Fibroblast of peridontal ligament (primary cell): ENCODE data around the gene HS3ST1.

Experiments
- DNase-seq: peaks from one replicate; pipeline ENCODE4 v3.0.0-alpha.2; 2010; ENCODE audit errors: extremely low read depth

The HS3ST1 gene

DNA sequence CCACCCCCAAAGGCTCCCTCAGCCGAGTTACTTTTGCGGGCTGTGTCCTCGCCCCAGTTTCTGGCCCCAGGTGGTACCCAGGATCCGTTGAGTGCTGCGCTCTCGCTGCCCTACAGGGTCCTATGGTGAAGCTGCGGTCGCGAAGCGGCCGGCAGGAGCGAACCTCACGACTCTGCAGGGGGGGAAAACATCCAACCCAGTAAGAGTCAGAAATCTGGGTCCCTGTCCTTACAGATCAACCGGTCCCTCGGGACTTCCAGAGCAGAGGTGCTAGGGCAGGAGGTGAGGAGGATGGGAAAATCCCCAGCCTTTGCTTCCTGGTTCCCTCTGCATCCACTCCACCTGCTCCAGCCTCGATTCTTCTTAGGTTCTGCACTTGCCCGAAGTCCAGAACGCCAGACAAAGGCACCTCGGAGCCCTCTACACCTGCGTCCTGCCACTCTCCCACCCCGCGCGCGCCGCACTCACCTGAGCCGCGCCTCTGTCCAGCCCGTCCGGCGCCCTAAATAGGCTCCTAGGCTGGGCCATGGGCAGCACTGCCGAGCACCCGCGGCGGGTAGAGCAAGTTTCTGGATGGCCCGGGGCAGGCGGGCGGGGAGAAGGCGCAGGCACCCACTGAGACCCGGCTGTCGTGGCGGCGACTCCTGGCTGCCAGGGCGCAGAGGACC, at the start of gene HS3ST1:
Gene HS3ST1 (minus strand): TSS at position 664 of the 668 bp plus-strand sequence. CDS start 28,889 bp downstream, outside the sequence.
- DNase-seq, result no peak

DNA sequence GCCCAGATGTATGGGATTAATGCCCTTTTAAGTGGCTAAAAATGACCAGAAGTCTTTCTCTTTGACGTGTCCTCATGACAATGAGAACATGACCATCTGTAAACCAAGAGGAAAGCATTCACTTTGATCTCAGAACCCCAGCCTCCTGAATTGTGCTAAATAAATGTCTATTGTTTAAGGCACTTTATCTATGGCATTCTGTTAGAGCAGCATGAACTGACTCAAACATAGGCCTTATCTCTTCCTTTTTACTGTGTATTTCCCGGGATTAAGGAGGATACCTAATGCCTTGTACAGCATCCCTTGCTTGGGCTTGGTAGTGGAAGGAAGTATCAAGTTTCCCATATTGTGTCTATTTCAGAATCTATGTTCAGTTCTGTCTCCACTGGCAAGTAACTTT, 47.2 kb upstream of the HS3ST1 start:
- DNase-seq, result no peak

DNA sequence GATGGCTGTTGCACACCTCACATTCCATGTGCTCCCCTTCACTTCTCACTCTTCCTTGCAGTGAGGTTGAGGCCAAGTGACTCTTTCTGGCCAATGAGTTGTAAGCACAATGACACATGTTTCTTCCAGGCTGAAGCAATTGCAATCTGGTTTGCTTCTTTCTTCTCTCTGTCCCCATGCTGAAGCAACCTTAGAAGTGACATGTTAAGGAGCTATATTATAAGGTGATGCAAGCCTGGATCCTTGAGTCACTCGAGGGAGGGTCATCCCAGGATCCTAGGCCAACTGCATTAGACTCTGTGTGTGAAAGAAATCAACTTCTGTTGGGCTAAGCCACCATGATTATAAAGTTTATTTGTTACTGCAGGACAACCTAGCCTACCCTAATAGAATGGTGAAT, 45.5 kb upstream of the HS3ST1 start:
- no peak for DNase-seq

DNA sequence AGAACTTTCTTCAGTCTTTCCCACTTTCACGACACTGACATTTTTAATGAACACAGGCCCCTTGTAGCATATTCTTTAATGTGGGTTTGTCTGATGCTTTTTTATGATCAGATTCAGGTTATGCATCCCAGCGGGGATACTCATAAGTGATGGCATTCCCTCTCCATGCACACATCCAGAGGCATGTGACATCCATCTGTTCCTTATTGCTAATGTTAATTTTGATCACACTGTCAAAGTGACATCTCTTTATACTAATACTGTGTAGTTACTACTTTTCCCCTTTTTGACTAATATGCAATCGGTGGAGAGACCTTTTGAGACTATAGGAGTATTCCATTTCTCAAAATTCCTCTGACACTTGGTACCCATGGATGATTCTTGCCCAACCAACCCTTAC, 43.8 kb upstream of the HS3ST1 start:
- DNase-seq, result no peak

DNA sequence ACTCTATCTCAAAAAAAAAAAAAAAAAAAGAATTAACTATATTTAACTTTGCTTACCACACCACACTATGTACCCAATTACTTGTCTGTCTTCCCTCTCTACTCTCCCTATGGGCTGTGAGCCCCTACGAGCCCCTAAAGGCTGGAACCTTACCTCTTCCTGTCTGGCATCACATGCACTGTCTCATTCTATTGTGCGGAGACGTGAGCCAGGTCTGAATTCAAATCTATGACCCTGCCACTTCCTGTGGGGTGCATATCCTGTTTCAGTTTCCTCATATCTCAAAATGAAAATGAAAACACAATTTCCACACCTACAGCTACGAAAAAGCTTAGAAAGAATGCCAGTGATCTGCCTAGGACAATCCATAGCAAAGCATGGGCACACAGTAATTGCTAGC, 42.9 kb upstream of the HS3ST1 start:
- no peak for DNase-seq

DNA sequence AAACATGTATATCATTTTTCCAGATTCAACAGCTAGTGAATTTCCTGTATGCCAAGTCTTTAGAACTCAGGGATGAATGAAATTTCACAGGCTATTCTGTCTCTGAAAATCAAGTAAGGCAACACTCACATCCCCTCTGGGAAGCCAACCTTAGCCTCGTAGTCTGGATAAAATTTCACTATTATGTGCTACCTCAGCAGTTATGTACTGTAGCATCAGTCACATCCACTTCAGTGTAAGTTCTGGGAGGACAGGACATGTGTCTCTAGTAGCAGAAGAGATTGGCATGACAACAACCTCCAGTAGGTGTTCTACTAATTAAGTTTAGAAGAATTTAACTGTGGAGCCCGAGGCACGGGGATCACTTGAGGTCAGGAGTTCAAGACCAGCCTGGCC, 42.4 kb upstream of the HS3ST1 start:
- no peak for DNase-seq

DNA sequence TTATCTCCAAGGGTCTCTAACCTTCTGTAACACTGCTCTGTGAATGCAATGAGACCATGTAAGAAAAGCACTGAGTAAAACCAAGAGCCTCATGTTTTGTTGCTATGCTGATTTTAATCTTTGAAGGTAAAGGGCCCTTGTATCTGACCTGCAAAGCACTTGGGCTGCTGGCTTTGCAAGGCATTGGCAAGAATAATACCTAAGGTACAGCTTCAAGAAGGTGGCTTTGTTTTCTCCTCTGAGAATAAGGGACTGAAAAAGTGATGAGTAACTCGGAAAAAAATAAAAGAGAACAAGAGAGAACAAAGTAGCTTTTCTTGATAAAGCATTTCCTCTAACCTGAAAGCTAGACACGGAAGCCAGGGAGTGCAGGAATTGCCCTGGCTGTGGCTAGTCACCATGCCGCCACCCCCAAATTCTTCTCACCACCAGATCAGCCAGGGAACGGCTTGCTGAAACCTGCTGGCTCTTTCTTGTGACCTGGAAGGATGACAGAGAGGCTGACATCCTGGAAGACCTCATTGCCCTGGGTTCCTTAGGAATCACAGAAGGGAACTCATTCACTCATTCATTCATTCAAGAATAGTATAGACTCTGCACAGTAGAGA, 41.8 kb upstream of the HS3ST1 start:
- no peak for DNase-seq

DNA sequence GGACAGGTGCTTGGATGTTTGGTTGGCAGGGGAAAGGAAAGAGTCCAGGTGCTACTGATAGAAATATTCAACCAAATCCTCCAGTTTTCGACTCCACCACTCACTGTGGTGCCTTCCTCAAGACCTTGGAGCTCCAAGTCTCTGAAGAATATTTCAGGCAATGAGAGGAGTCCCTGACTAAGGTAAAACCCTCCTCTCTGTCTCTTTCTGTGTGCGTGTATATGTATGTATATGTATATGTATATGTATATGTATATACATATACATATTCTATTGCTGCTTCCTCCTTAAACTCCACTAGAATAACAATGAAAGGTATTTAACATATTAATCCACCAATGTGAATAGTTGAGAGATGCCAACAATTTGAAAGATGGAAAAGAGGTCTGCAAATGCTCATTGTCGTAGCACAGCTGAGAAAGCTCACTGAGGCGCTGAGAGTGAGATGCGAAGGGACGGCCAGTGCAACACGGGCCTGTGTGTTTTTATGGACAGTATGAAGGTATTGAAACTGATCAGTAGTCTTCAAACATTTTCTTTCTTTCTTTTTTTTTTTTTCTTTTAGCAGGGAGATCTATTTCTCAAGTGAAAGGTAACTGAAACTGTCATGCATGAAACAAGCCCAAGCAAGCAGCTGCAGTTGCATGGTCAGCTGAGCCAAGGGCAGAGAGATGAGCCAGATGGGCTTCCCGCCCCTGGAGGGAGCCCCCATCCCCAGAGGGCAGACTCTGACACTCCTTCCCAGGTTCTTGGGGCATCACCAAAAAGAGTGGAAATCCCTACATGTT, 41.1 kb upstream of the HS3ST1 start:
- no peak for DNase-seq

DNA sequence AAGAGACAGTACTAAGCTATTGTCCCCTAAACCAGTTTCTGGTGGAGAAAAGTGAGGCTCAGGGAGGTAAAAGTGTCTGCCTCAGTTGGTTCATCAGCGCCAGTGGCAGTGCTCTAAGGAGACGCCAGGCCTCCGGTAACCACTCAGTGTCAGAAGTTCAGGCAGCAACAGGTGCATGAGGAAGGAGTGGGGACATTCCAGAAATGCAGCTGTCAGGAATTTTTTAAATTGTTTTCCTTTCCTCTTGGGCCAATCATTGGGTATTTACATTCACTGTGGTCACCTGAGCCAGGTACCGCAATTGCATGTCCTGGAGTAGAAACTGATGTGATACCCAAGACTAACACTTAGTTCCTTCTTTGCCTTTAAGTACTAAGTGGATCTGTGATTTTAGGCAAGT, 40.2 kb upstream of the HS3ST1 start:
- DNase-seq, result no peak

DNA sequence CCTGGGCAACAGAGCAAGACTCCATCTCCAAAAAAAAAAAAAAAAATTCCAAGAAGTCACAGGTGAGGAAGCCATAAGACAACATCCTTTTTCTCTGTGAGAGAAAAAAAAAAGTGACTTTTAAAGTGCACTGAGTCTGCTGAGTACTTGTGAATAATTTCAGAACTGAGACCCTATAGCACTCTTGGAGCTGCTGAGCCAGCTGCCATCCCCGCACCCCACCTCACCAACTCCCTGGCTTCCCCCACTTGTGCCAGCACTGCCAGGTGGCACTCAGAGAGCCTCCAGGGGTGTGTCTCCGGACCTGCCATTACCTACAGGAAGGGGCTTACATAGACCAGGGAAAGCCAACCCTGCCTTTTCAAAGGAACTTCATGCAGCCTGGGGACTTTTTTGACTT, 39.2 kb upstream of the HS3ST1 start:
- DNase-seq, result no peak

DNA sequence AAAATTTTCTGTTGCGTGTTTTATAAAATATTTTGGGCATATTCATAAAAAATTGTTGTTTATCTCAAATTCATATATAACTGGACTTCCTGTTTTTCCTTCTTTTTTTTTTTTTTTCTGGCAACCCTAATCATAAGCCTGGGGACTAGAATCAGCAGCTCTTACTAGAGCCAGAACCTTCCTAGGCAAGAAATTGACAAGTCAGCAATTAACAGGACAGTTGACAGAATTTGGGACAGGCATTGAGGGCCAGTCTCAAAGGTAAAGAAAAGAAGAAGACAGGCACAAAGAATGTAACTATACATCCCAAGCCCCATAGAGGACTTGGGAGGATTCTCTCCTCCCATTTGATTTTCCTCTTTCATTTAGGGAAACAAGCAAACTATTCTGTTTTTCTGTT, 35.0 kb upstream of the HS3ST1 start:
- DNase-seq, result no peak

DNA sequence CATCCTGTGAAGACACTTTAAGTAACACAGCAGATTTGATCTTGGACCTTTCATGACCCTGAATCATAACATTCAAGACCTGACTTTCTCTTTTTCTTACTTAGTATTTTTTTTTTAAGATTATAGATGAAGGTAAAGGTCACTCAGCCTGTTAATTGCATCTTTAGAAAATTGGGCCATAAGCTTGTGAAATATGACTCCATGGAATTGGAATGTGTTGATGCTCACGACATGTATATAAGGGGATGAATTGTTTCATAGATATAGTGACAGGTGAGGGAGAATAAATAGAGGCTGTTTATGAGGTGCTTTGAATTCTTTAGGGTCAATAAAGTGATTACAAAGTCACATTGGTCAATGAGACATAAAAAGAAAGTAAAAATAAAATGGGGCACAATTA, 27.7 kb upstream of the HS3ST1 start:
- DNase-seq, result no peak

DNA sequence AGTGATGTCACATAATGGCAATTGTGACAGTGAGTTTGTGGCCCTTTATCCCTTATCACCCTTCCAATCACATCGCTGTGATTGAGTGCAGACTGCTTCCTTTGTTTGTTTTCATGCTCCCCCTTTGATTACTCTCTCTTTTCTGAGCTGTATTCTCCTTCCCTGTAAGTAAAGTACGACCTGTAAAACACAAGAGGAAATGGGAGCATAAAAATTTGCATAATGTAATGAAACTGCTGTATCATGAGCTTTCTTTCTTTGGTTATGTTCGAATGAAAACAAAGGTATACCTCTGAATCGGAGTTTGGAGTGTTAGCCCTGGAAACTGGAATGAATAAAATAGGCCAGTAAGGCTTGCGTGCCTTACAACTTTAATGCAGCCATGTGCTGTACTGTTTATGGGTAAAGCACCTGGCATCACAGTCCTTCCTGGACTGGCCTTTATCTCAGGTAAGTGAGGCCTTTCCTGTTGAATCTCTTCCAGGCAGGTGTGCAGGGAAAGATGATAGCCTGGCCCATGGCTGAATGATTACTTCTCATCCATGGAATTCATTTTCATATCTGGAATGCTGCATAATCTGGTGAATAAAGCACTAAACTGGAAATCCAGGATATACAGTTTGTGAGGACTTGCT, 26.6 kb upstream of the HS3ST1 start:
- DNase-seq, result no peak

DNA sequence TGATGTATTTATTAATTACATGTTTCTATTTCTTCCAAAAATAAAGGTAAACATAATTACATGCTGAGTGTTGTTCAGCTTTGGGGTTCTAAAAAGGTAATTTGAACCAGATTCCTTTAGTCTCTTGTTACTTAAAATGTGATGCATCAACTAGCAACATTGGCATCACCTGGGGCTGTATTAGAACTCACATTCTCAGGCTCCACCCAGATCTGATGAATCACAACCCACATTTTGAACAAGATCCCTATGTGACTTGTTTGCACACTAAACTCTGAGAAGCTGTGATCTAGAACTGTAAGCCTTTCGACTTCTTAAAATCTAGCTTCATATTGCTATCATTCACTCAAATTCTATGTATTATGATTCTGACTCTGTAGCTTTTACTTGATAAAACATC, 23.0 kb upstream of the HS3ST1 start:
- DNase-seq, result no peak

DNA sequence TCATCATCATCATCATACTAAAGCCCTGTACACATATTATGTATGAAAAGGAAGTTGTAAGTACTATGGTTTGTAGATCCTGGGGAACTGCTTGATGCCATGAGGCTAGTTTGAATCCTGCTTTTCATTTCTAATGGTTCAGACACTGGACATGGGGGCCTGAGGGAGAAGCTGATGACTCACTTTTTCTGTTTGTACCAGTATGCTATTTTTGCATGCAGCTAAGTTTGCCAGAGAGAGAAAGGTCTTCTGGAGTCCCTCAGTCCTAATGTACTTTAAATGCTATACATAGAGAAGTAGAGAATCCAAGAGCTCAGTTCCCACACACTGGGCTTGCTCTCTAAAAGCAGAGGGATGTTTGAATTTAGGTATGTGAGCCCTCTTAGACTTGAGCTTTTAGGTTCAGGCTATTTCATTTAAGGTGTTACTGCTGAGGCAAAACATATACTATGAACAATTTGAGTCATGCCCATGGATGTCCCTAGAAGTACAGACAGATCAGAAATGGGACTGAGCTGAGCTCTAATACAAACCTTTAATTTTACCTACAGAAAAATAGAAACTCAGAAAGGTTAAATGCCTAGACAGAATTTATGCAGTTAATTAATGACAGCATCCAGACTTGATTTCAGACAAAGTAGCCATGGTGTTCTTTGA, 17.6 kb upstream of the HS3ST1 start:
- no peak for DNase-seq

DNA sequence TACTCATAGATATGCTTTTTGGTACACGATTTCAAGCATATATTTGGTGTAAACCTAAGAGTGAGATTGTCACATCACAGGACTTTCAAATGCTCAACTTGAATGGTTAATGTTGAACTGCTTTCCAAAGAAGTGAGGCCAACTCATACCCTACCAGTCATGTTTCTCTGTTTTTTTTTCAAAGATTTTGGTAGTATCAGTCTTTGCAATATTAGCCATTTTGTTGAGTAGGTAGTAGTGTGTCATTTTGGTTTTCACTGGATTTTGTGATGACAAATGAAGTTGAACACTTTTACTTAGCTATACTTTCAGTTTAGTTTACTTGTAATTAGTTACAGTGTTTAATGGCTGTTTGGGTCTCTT, 12.5 kb upstream of the HS3ST1 start:
- DNase-seq, result no peak

DNA sequence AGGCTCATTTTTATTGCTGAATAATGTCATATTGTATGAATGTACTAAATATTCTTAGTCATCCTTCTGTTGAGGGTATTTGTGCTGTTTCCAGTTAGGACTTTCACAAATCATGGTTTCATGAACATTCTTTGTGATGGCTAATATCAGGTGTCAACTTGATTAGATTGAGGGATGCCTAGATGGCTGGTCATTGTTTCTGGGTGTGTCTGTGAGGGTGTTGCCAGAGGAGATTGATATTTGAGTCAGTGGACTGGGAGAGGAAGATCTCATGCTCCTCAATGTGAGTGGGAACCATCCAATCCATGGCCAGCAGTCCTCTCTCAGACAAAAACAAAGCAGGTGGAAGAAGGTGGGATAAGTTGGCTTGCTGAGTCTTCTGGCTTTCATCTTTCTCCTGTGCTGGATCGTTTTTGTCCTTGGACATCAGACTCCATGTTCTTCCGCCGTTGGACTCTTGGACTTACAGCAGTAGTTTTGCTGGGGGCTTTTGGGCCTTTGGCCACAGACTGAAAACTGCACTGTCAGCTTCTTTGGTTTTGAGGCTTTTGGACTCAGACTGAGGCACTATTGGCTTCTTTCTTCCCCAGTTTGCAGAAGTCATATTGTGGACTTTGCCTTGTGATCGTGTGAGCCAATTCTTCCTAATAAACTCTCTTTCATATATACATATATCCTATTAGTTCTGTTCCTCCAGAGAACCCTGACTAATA, 11.9 kb upstream of the HS3ST1 start:
- DNase-seq, result no peak

DNA sequence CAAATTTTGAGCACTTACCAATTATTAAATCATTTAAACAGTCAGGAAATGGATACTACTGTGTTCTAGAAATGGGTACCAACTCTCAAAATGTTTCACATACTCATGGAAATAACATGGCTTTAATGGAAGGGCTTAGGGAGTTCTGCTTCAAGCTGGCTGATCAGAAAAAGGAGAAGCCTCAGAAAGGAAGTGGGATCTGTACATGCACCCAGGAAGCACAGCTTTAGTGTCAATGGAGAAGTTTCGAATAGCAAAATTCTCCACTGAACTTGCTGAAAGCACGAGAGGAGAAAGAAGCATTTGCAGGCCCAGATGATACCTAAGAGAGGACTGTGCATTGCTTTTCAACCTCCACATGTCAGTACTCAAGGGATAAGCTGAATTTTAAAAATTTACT, 11.1 kb upstream of the HS3ST1 start:
- no peak for DNase-seq

DNA sequence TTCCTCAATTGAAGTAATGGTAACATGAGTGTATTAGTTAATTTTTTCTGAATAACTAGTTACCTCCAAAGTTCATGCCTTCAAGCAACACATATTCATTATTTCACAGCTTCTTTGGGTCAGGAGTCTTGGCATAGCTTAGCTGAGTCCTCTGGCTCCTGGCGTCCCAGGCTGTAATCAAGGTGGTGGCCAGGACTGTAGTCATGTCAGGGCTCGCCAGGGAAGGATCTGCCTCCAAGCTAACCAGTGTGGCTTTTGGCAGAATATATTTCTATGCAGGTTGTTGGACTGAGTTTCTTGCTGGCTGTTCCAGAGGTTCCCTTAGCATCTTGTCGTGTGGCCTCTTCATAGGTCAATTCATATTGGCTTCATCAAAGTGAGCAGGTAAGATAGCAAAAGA, 10.0 kb upstream of the HS3ST1 start:
- no peak for DNase-seq

DNA sequence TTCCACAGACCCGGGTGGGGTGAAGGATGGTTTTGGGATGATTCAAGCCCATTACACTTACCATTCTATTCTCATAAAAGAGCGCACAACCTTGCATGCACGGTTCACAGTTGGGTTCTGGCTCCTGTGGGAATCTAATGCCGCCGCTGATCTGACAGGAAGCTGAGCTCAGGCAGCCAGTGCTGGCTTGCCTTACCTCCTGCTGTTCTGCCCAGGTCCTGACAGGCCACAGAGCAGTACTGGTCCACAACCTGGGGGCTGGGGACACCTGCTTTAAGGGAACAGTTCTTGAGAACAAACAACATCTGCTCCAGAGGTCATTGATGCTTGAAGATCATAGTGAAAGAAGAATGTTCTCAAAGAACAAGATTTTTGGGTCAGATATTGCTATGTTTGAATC, 8.0 kb upstream of the HS3ST1 start:
- no peak for DNase-seq

DNA sequence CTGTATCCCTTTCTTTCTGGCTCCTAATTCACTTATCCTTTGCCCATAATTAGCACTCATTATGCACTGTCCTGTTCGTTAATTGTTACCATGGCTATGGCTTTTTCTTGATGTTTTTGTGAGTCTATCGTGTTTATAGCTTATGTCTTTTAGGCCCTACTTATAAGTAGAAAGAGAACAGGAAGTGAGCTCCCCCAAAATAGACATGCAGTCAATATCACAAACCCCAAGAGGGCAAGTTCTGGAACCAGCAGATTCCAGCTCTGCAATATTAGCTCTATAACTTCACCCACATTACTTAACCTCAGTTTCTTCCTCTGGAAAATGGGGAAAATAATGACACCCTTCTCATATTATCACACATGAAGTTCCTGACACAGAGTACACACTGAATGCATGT, 7.4 kb upstream of the HS3ST1 start:
- no peak for DNase-seq

DNA sequence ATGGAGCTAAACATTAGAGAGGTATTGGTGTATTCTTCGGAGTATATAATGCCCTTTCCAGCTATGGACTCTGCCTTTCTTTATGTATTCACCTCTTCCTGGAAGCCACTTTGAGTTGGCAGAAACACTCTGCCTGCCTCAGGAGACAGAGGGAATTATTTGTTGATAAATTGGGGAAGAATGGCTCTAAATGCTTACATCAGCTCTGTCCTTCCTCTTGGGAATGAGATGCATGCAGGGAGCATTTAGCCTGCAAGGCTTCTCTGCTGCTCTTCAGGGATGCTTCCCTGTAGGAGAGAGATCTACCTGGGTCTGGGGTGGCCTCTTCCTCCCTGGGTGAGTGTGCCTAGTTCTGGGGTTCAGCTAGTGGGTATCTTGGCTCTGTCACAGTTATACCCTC, 6.9 kb upstream of the HS3ST1 start:
- DNase-seq, result no peak
